Loucy (cell line): ENCODE results near the gene TMEM150B.

Source experiments
- CTCF ChIP-seq: fragments of 200-600 bp; sonication (generic); conservative IDR thresholded peaks from 2 replicates; pipeline ENCODE4 v1.5.1; 2014; ENCODE audit warnings: mild to moderate bottlenecking, antibody characterized with exemption, low read length
- EZH2phosphoT487 ChIP-seq: fragments of 200-600 bp; IDR thresholded peaks from 2 replicates; pipeline ENCODE4 v1.6.1; 2018; ENCODE audit warnings: antibody characterized with exemption, mild to moderate bottlenecking, moderate library complexity, borderline replicate concordance

GRCh38 chr19:55345101-55345817 lies 20.1 kb upstream of the TMEM150B start:
- TF ChIP-seq CTCF (no peak), EZH2phosphoT487 (no peak)
